WTC11 (cell line): ENCODE results near the gene PAOX. TPM values are rescaled to one million over a fixed set of nuclear protein-coding genes. Genes with fewer than 3 reads are reported as not detected.

Experiments
- ATAC-seq: fragments of 200-7000 bp; cut with Tn5 transposase; 2 replicates; pipeline ENCODE4 v1.10.0; 2021; ENCODE audit warnings: mild to moderate bottlenecking, moderate library complexity
- CTCF ChIA-PET: fragments of 300-600 bp; sonication (Branson Sonifier 250); formaldehyde crosslinking; loops from one replicate; lab custom pipeline; 2021; ENCODE audit warnings: antibody characterized with exemption; lab: Charles Lee
- POLR2A ChIA-PET: fragments of 350-600 bp; sonication (Branson Sonifier 250); formaldehyde crosslinking; loops from one replicate; lab custom pipeline; 2021; ENCODE audit warnings: antibody characterized with exemption; lab: Charles Lee
- DNase-seq: peaks from one replicate; pipeline ENCODE4 v3.0.0; 2021; ENCODE audit warnings: low spot score
- H3K27ac Mint-ChIP-seq: 2 replicates; pipeline ENCODE4 v1.8.0; 2021; ENCODE audit warnings: mixed read lengths
- H3K27me3 Mint-ChIP-seq: 2 replicates; pipeline ENCODE4 v1.8.0; 2021; ENCODE audit warnings: low read depth, mild to moderate bottlenecking, moderate library complexity, mixed read lengths
- H3K36me3 Mint-ChIP-seq: 2 replicates; pipeline ENCODE4 v1.8.0; 2021; ENCODE audit warnings: mixed read lengths
- H3K4me1 Mint-ChIP-seq: 2 replicates; pipeline ENCODE4 v1.8.0; 2022; ENCODE audit warnings: mixed read lengths
- H3K4me3 Mint-ChIP-seq: 2 replicates; pipeline ENCODE4 v1.8.0; 2021; ENCODE audit warnings: mild to moderate bottlenecking, moderate library complexity, mixed read lengths
- H3K9me3 Mint-ChIP-seq: 2 replicates; pipeline ENCODE4 v1.8.0; 2021; ENCODE audit warnings: mixed read lengths
- ATF1 ChIP-seq: sonication (generic); formaldehyde crosslinking; IDR thresholded peaks from 2 replicates; pipeline ENCODE4 v1.8.1; 2023; ENCODE audit warnings: mild to moderate bottlenecking, moderate library complexity, missing genetic modification reagents
- CBFB ChIP-seq: sonication (generic); formaldehyde crosslinking; IDR thresholded peaks from 2 replicates; pipeline ENCODE4 v1.8.1; 2022; ENCODE audit warnings: mild to moderate bottlenecking, low read depth, missing genetic modification reagents
- E2F5 ChIP-seq: sonication (generic); formaldehyde crosslinking; IDR thresholded peaks from 2 replicates; pipeline ENCODE4 v1.8.1; 2022; ENCODE audit warnings: mild to moderate bottlenecking, moderate library complexity, missing genetic modification reagents
- ERG ChIP-seq: fragments of 250-450 bp; sonication (Bioruptor Pico); IDR thresholded peaks from 2 replicates; pipeline ENCODE4 v1.8.0; 2021; ENCODE audit warnings: mild to moderate bottlenecking
- FOXJ3 ChIP-seq: sonication (generic); formaldehyde crosslinking; IDR thresholded peaks from 2 replicates; pipeline ENCODE4 v1.9.0; 2021; ENCODE audit warnings: missing genetic modification reagents, mild to moderate bottlenecking, borderline replicate concordance
- GTF2I ChIP-seq: fragments of 250-450 bp; sonication (Bioruptor Pico); conservative IDR thresholded peaks from 2 replicates; pipeline ENCODE4 v1.4.0; 2021; ENCODE audit warnings: mild to moderate bottlenecking
- MXD4 ChIP-seq: fragments of 250-450 bp; sonication (Bioruptor Pico); IDR thresholded peaks from 2 replicates; pipeline ENCODE4 v1.8.0; 2021; ENCODE audit warnings: mild to moderate bottlenecking, moderate library complexity, borderline replicate concordance
- NFE2L1 ChIP-seq: sonication (generic); formaldehyde crosslinking; IDR thresholded peaks from 2 replicates; pipeline ENCODE4 v1.8.1; 2023; ENCODE audit warnings: missing genetic modification reagents
- NR1H2 ChIP-seq: sonication (generic); formaldehyde crosslinking; IDR thresholded peaks from 2 replicates; pipeline ENCODE4 v1.9.0; 2021; ENCODE audit warnings: mild to moderate bottlenecking, moderate library complexity, missing genetic modification reagents
- PRRX2 ChIP-seq: fragments of 250-450 bp; sonication (Bioruptor Pico); IDR thresholded peaks from 2 replicates; pipeline ENCODE4 v1.8.0; 2021; ENCODE audit warnings: mild to moderate bottlenecking
- RORB ChIP-seq: fragments of 250-450 bp; sonication (Bioruptor Pico); IDR thresholded peaks from 2 replicates; pipeline ENCODE4 v1.9.0; 2021; ENCODE audit warnings: mild to moderate bottlenecking
- SP1 ChIP-seq: sonication (generic); formaldehyde crosslinking; conservative IDR thresholded peaks from 2 replicates; pipeline ENCODE4 v1.8.1; 2022; ENCODE audit warnings: missing genetic modification reagents
- TCF7 ChIP-seq: sonication (generic); formaldehyde crosslinking; IDR thresholded peaks from 2 replicates; pipeline ENCODE4 v1.8.0; 2022; ENCODE audit warnings: mild to moderate bottlenecking, low read depth, missing genetic modification reagents, moderate library complexity
- ZNF121 ChIP-seq: sonication (generic); formaldehyde crosslinking; IDR thresholded peaks from 2 replicates; pipeline ENCODE4 v1.8.0; 2023; ENCODE audit warnings: missing genetic modification reagents
- ZNF219 ChIP-seq: sonication (generic); formaldehyde crosslinking; IDR thresholded peaks from 2 replicates; pipeline ENCODE4 v1.8.0; 2023; ENCODE audit warnings: missing genetic modification reagents, mild to moderate bottlenecking, borderline replicate concordance
- ZNF532 ChIP-seq: fragments of 250-450 bp; sonication (Bioruptor Pico); IDR thresholded peaks from 2 replicates; pipeline ENCODE4 v1.9.0; 2021; ENCODE audit warnings: mild to moderate bottlenecking, borderline replicate concordance
- total RNA-seq: library from RNA; stranded (reverse); gene quantifications from 3 replicates; pipeline ENCODE4 v1.2.3, GENCODE V29; 2021
- TF ChIP-seq, protein P1 (sequence below): fragments of 250-450 bp; sonication (Bioruptor Pico); IDR thresholded peaks from 2 replicates; pipeline ENCODE4 v2.1.2; 2022; ENCODE audit warnings: mild to moderate bottlenecking, moderate library complexity
- TF ChIP-seq, protein P2 (sequence below): fragments of 250-450 bp; sonication (Bioruptor Pico); IDR thresholded peaks from 2 replicates; pipeline ENCODE4 v1.9.0; 2021; ENCODE audit warnings: mild to moderate bottlenecking
- TF ChIP-seq, protein P3 (sequence below): sonication (generic); formaldehyde crosslinking; conservative IDR thresholded peaks from 2 replicates; pipeline ENCODE4 v1.8.1; 2023; ENCODE audit warnings: mild to moderate bottlenecking, low read depth, missing genetic modification reagents, moderate library complexity
- TF ChIP-seq, protein P4 (sequence below): sonication (generic); formaldehyde crosslinking; IDR thresholded peaks from 2 replicates; pipeline ENCODE4 v1.8.1; 2022; ENCODE audit warnings: low read depth, mild to moderate bottlenecking, moderate library complexity, missing genetic modification reagents, borderline replicate concordance
- TF ChIP-seq, protein P5 (sequence below): sonication (generic); formaldehyde crosslinking; IDR thresholded peaks from 2 replicates; pipeline ENCODE4 v1.8.0; 2023; ENCODE audit warnings: missing genetic modification reagents

PAOX gene
- total RNA-seq, 1 experiment from 2014 or later: 3.6 TPM

DNA sequence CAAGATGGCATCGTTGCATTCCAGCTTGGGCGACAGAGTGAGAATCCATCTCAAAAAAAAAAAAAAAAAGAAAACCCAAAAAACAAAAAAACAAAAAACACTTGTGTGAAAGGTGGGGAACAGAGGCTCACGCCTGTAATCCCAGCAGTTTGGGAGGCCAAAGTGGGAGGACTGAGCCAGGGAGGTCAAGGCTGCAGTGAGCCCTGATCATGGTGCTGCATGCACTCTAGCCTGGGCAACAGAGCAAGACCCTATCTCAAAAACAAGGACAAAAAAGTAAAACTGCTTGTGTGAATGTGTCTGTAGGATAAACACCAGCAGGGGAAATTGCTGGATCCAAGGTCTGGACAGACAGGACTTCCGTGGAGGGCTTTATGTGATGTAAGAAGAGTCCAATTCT lies 4.5 kb downstream of the PAOX start:
- DNase-seq (no peak), ATAC-seq (no peak)
- Mint-ChIP-seq H3K4me1 (no peaks in the 10 kb centered on the region), H3K27ac (no peak overlapping the region), H3K36me3 (no peaks in the 10 kb centered on the region), H3K9me3 (no peaks in the 10 kb centered on the region), H3K27me3 (peaks cover 22% of the 10 kb centered on the region), H3K4me3 (no peak overlapping the region)
- ChIA-PET CTCF (no interaction called here), POLR2A (no interaction called here)
- TF ChIP-seq GTF2I (CRISPR knock-in tag): no peak
- TF ChIP-seq, protein P1, sequence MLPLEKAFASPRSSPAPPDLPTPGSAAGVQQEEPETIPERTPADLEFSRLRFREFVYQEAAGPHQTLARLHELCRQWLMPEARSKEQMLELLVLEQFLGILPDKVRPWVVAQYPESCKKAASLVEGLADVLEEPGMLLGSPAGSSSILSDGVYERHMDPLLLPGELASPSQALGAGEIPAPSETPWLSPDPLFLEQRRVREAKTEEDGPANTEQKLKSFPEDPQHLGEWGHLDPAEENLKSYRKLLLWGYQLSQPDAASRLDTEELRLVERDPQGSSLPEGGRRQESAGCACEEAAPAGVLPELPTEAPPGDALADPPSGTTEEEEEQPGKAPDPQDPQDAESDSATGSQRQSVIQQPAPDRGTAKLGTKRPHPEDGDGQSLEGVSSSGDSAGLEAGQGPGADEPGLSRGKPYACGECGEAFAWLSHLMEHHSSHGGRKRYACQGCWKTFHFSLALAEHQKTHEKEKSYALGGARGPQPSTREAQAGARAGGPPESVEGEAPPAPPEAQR: no peak
- TF ChIP-seq ERG (CRISPR knock-in tag): no peak
- TF ChIP-seq MXD4 (CRISPR knock-in tag): no peak
- TF ChIP-seq, protein P2, sequence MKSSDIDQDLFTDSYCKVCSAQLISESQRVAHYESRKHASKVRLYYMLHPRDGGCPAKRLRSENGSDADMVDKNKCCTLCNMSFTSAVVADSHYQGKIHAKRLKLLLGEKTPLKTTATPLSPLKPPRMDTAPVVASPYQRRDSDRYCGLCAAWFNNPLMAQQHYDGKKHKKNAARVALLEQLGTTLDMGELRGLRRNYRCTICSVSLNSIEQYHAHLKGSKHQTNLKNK (CRISPR knock-in tag): no peak
- TF ChIP-seq ATF1 (CRISPR knock-in tag): no peak

- no peaks in the 10 kb centered on the region for H3K36me3 Mint-ChIP-seq
- ATAC-seq (no peak), DNase-seq (no peak)
- TF ChIP-seq PRRX2 (CRISPR knock-in tag): no peak
- TF ChIP-seq, protein P3, sequence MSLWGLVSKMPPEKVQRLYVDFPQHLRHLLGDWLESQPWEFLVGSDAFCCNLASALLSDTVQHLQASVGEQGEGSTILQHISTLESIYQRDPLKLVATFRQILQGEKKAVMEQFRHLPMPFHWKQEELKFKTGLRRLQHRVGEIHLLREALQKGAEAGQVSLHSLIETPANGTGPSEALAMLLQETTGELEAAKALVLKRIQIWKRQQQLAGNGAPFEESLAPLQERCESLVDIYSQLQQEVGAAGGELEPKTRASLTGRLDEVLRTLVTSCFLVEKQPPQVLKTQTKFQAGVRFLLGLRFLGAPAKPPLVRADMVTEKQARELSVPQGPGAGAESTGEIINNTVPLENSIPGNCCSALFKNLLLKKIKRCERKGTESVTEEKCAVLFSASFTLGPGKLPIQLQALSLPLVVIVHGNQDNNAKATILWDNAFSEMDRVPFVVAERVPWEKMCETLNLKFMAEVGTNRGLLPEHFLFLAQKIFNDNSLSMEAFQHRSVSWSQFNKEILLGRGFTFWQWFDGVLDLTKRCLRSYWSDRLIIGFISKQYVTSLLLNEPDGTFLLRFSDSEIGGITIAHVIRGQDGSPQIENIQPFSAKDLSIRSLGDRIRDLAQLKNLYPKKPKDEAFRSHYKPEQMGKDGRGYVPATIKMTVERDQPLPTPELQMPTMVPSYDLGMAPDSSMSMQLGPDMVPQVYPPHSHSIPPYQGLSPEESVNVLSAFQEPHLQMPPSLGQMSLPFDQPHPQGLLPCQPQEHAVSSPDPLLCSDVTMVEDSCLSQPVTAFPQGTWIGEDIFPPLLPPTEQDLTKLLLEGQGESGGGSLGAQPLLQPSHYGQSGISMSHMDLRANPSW (CRISPR knock-in tag): no peak
- no peak for TF ChIP-seq MXD4 (CRISPR knock-in tag)
- no peak for TF ChIP-seq ERG (CRISPR knock-in tag)
- no peak for TF ChIP-seq ZNF121 (CRISPR knock-in tag)
- no peak for TF ChIP-seq NFE2L1
- TF ChIP-seq, protein P4, sequence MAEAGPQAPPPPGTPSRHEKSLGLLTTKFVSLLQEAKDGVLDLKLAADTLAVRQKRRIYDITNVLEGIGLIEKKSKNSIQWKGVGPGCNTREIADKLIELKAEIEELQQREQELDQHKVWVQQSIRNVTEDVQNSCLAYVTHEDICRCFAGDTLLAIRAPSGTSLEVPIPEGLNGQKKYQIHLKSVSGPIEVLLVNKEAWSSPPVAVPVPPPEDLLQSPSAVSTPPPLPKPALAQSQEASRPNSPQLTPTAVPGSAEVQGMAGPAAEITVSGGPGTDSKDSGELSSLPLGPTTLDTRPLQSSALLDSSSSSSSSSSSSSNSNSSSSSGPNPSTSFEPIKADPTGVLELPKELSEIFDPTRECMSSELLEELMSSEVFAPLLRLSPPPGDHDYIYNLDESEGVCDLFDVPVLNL (CRISPR knock-in tag): no peak
- TF ChIP-seq CBFB: no peak
- no peak for TF ChIP-seq SP1 (CRISPR knock-in tag)
- TF ChIP-seq NR1H2 (CRISPR knock-in tag): no peak
- no peak for TF ChIP-seq TCF7 (CRISPR knock-in tag)
- TF ChIP-seq RORB (CRISPR knock-in tag): no peak
- TF ChIP-seq ZNF219 (CRISPR knock-in tag): no peak
- TF ChIP-seq ZNF532 (CRISPR knock-in tag): no peak
- TF ChIP-seq, protein P5, sequence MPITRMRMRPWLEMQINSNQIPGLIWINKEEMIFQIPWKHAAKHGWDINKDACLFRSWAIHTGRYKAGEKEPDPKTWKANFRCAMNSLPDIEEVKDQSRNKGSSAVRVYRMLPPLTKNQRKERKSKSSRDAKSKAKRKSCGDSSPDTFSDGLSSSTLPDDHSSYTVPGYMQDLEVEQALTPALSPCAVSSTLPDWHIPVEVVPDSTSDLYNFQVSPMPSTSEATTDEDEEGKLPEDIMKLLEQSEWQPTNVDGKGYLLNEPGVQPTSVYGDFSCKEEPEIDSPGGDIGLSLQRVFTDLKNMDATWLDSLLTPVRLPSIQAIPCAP: no peak
- TF ChIP-seq FOXJ3 (CRISPR knock-in tag): no peak
- TF ChIP-seq E2F5 (CRISPR knock-in tag): no peak
- no peaks in the 10 kb centered on the region for H3K4me1 Mint-ChIP-seq
- ChIA-PET POLR2A (no interaction called here), CTCF (no interaction called here)
- no peaks in the 10 kb centered on the region for H3K9me3 Mint-ChIP-seq
- H3K4me3 Mint-ChIP-seq: no peak overlapping the region
- H3K27me3 Mint-ChIP-seq: peaks cover 20% of the 10 kb centered on the region
- no peak overlapping the region for H3K27ac Mint-ChIP-seq
These were observed 5.0 kb downstream of the PAOX start for GRCh38 chr10:133384071-133384470.
